ENCODE data around the gene PZP. TPM values are rescaled to one million over a fixed set of nuclear protein-coding genes. Genes with fewer than 3 reads are reported as not detected.

PZP gene
- total RNA-seq, 3 donors from 2014 or later: under 0.01 to 0.80 TPM; not detected in 1

GRCh38 chr12:9133216-9133916, 74.8 kb downstream of the PZP start:
- DNase-seq (ENCODE audit: low spot score in 2 of 2): no peak
- Histone ChIP-seq H3K4me1 (no peaks in the 10 kb centered on the region), H3K36me3 (no peaks in the 10 kb centered on the region), H3K27me3 (no peaks in the 10 kb centered on the region), H3K4me3 (no peak overlapping the region), H3K9me3 (no peaks in the 10 kb centered on the region), H3K27ac (no peak overlapping the region)
- TF ChIP-seq POLR2A (IDR thresholded peaks at IDR 0.05) (no peak), POLR2AphosphoS5 (IDR thresholded peaks at IDR 0.05) (no peak), CTCF (IDR thresholded peaks at IDR 0.05) (no peak)
- intact Hi-C loops (cut with DNase I; ENCODE audit: low total_unique reads): no loop called here

GRCh38 chr12:9132008-9132535, 76.1 kb downstream of the PZP start:
- no peak overlapping the region for H3K27ac ChIP-seq
- H3K9me3 ChIP-seq: no peaks in the 10 kb centered on the region
- H3K27me3 ChIP-seq: no peaks in the 10 kb centered on the region
- H3K4me3 ChIP-seq: no peak overlapping the region
- H3K36me3 ChIP-seq: no peaks in the 10 kb centered on the region
- no peak for DNase-seq (ENCODE audit: low spot score in 2 of 2)
- H3K4me1 ChIP-seq: no peaks in the 10 kb centered on the region
- intact Hi-C loops (cut with DNase I; ENCODE audit: low total_unique reads): no loop called here
- no peak for TF ChIP-seq POLR2A (IDR thresholded peaks at IDR 0.05)
- no peak for TF ChIP-seq POLR2AphosphoS5 (IDR thresholded peaks at IDR 0.05)
- TF ChIP-seq CTCF (IDR thresholded peaks at IDR 0.05): no peak

GRCh38 chr12:9130244-9130643, 78.0 kb downstream of the PZP start:
- H3K27ac ChIP-seq: no peak overlapping the region
- H3K27me3 ChIP-seq: no peaks in the 10 kb centered on the region
- no peak overlapping the region for H3K4me3 ChIP-seq
- no peak for TF ChIP-seq POLR2AphosphoS5 (IDR thresholded peaks at IDR 0.05)
- no peak for TF ChIP-seq POLR2A (IDR thresholded peaks at IDR 0.05)
- TF ChIP-seq CTCF (IDR thresholded peaks at IDR 0.05): no peak
- DNase-seq (ENCODE audit: low spot score in 2 of 2): no peak
- H3K4me1 ChIP-seq: no peaks in the 10 kb centered on the region
- H3K36me3 ChIP-seq: no peaks in the 10 kb centered on the region
- H3K9me3 ChIP-seq: no peaks in the 10 kb centered on the region
- intact Hi-C loops (cut with DNase I; ENCODE audit: low total_unique reads): no loop called here

GRCh38 chr12:9127936-9128663, 80.1 kb downstream of the PZP start:
- no peaks in the 10 kb centered on the region for H3K36me3 ChIP-seq
- intact Hi-C loops (cut with DNase I; ENCODE audit: low total_unique reads): no loop called here
- no peak for DNase-seq (ENCODE audit: low spot score in 2 of 2)

GRCh38 chr12:9127484-9127883, 80.7 kb downstream of the PZP start:
- Histone ChIP-seq H3K4me3 (no peak overlapping the region), H3K36me3 (no peaks in the 10 kb centered on the region), H3K4me1 (no peaks in the 10 kb centered on the region), H3K27me3 (no peaks in the 10 kb centered on the region), H3K27ac (no peak overlapping the region), H3K9me3 (no peaks in the 10 kb centered on the region)
- intact Hi-C loops (cut with DNase I; ENCODE audit: low total_unique reads): no loop called here
- no peak for DNase-seq (ENCODE audit: low spot score in 2 of 2)
- TF ChIP-seq POLR2A (IDR thresholded peaks at IDR 0.05) (no peak), POLR2AphosphoS5 (IDR thresholded peaks at IDR 0.05) (no peak), CTCF (IDR thresholded peaks at IDR 0.05) (no peak)

More at GRCh38 chr12:9127936-9128663, 80.1 kb downstream of the PZP start:
- TF ChIP-seq POLR2A (IDR thresholded peaks at IDR 0.05): no peak
- H3K27ac ChIP-seq: no peak overlapping the region
- no peak overlapping the region for H3K4me3 ChIP-seq
- H3K9me3 ChIP-seq: no peaks in the 10 kb centered on the region
- no peaks in the 10 kb centered on the region for H3K27me3 ChIP-seq
- no peaks in the 10 kb centered on the region for H3K4me1 ChIP-seq
